ENCODE measurements around the gene COL2A1. TPM values are rescaled to one million over a fixed set of nuclear protein-coding genes. Genes with fewer than 3 reads are reported as not detected.

COL2A1 gene
- total RNA-seq, 1 donor from 2014 or later: 69.1 TPM

- peaks cover 31% of the 10 kb centered on the region for H3K4me1 ChIP-seq
- no peaks in the 10 kb centered on the region for H3K79me2 ChIP-seq (ENCODE audit: low read depth)
- H3K4me3 ChIP-seq: no peak overlapping the region
- peaks cover 19% of the 10 kb centered on the region for H3F3A ChIP-seq (ENCODE audit: low read depth)
- Mint-ChIP-seq H3K36me3 (no peaks in the 10 kb centered on the region), H3K27me3 (ENCODE audit: insufficient read depth, low read depth) (peaks cover 5% of the 10 kb centered on the region), H3K27ac (no peak overlapping the region), H3K9me3 (no peaks in the 10 kb centered on the region), H3K4me1 (peaks cover 37% of the 10 kb centered on the region), H3K4me3 (peak overlapping the region; percentile 11)
- no peak for TF ChIP-seq EZH2phosphoT487 (IDR thresholded peaks at IDR 0.05)
- TF ChIP-seq CTCF (IDR thresholded peaks at IDR 0.05): no peak
- no peaks in the 10 kb centered on the region for H4K20me1 ChIP-seq (ENCODE audit: low read depth)
- no peak for DNase-seq (ENCODE audit: low spot score)
- no peaks in the 10 kb centered on the region for H3K36me3 ChIP-seq
- no peak overlapping the region for H3K4me2 ChIP-seq
- no peak overlapping the region for H3K9ac ChIP-seq
- no peak overlapping the region for H3K27ac ChIP-seq
- no peak overlapping the region for H2AFZ ChIP-seq (replicated peaks)
- H3K27me3 ChIP-seq: peaks cover 4% of the 10 kb centered on the region
- H3K9me3 ChIP-seq (ENCODE audit: low read depth): no peaks in the 10 kb centered on the region
These were observed 30.8 kb upstream of the COL2A1 start for GRCh38 chr12:48034835-48035805.

- Histone ChIP-seq H2AFZ (replicated peaks) (no peak overlapping the region), H3K36me3 (no peaks in the 10 kb centered on the region), H3K4me2 (no peak overlapping the region), H4K20me1 (ENCODE audit: low read depth) (no peaks in the 10 kb centered on the region), H3K4me3 (no peak overlapping the region), H3K9ac (no peak overlapping the region), H3K9me3 (ENCODE audit: low read depth) (no peaks in the 10 kb centered on the region), H3K79me2 (ENCODE audit: low read depth) (no peaks in the 10 kb centered on the region), H3K27ac (no peak overlapping the region), H3K4me1 (peaks cover 41% of the 10 kb centered on the region), H3F3A (ENCODE audit: low read depth) (peaks cover 14% of the 10 kb centered on the region), H3K27me3 (peaks cover 9% of the 10 kb centered on the region)
- DNase-seq (ENCODE audit: low spot score): no peak
- no peak for TF ChIP-seq CTCF (IDR thresholded peaks at IDR 0.05)
- no peak for TF ChIP-seq EZH2 (IDR thresholded peaks at IDR 0.05)
- TF ChIP-seq EZH2phosphoT487 (IDR thresholded peaks at IDR 0.05): no peak
- no peaks in the 10 kb centered on the region for H3K36me3 Mint-ChIP-seq
- no peaks in the 10 kb centered on the region for H3K9me3 Mint-ChIP-seq
- peak overlapping the region; percentile 13 for H3K27ac Mint-ChIP-seq
- H3K27me3 Mint-ChIP-seq (ENCODE audit: insufficient read depth, low read depth): peaks cover 3% of the 10 kb centered on the region
- peaks cover 44% of the 10 kb centered on the region for H3K4me1 Mint-ChIP-seq
- no peak overlapping the region for H3K4me3 Mint-ChIP-seq
These were observed 29.2 kb upstream of the COL2A1 start for GRCh38 chr12:48033451-48033850.

- H3K27me3 ChIP-seq: peaks cover 9% of the 10 kb centered on the region
- Mint-ChIP-seq H3K9me3 (no peaks in the 10 kb centered on the region), H3K4me3 (no peak overlapping the region), H3K4me1 (peaks cover 44% of the 10 kb centered on the region), H3K36me3 (no peaks in the 10 kb centered on the region), H3K27me3 (ENCODE audit: insufficient read depth, low read depth) (peaks cover 3% of the 10 kb centered on the region), H3K27ac (no peak overlapping the region)
- H4K20me1 ChIP-seq (ENCODE audit: low read depth): no peaks in the 10 kb centered on the region
- no peak overlapping the region for H3K9ac ChIP-seq
- H3K4me2 ChIP-seq: no peak overlapping the region
- H3K27ac ChIP-seq: no peak overlapping the region
- peaks cover 11% of the 10 kb centered on the region for H3F3A ChIP-seq (ENCODE audit: low read depth)
- TF ChIP-seq CTCF (IDR thresholded peaks at IDR 0.05) (no peak), EZH2phosphoT487 (IDR thresholded peaks at IDR 0.05) (no peak), EZH2 (IDR thresholded peaks at IDR 0.05) (no peak)
- H3K79me2 ChIP-seq (ENCODE audit: low read depth): no peaks in the 10 kb centered on the region
- no peak overlapping the region for H3K4me3 ChIP-seq
- DNase-seq (ENCODE audit: low spot score): no peak
- H2AFZ ChIP-seq (replicated peaks): no peak overlapping the region
- no peaks in the 10 kb centered on the region for H3K9me3 ChIP-seq (ENCODE audit: low read depth)
- H3K36me3 ChIP-seq: no peaks in the 10 kb centered on the region
- H3K4me1 ChIP-seq: peaks cover 41% of the 10 kb centered on the region
These were observed 28.3 kb upstream of the COL2A1 start for GRCh38 chr12:48032597-48032996.

All from neural progenitor cell (in vitro differentiated cells).